ENCODE results near the gene TMEFF1.
"Not testable (repeated sequence)": the region's sequence is repeated elsewhere in the genome, so short reads cannot be mapped to it uniquely, and the experiment has no call there.

TMEFF1 gene

GRCh38 chr9:100498592-100498991, 25.6 kb downstream of the TMEFF1 start:
- no peak for DNase-seq

DNA sequence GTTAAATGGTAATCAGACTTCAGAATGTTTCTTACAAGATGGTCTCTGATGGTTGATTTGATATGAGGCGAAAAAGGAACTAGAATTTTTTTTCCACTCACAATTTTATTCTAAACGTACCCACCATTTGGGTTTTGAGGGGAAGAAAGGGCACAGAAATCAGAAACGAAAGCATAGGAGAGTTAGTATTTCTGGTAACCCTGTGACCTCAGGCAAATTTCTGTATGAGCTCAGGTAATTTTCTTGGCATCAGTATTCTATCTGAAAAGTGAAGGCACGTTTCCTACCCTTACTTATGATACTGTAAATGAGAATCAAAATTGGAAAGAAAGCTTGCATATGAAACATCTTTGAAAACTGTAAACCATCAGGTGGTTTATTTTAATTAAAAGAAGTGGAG, 26.5 kb downstream of the TMEFF1 start:
- DNase-seq = no peak

GRCh38 chr9:100499866-100500265, 26.9 kb downstream of the TMEFF1 start:
- DNase-seq = no peak

GRCh38 chr9:100505564-100506159, 32.7 kb downstream of the TMEFF1 start:
- peak; percentile 15 for DNase-seq

- not testable (repeated sequence) for DNase-seq
Observed at GRCh38 chr9:100507350-100507749, 34.4 kb downstream of the TMEFF1 start.

DNA sequence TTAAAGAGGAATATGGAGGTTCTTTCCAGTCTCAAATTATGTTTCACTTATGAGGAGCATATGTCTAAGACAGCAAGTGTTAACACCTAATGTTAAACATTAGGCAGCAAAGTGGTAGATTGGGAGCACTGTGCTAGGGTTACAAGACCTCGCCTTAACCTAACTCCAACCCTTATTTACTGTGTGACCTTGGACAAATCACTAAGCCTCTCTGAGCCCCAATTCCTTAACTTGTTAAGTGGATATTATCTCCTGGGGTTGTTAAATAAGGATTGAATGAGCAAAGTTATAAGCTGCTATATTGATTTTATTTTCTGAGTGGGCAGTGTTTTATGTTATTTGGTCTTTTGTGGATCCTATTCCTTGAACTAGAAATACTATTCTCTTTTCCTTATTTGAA, 38.3 kb downstream of the TMEFF1 start:
- DNase-seq = no peak

DNA sequence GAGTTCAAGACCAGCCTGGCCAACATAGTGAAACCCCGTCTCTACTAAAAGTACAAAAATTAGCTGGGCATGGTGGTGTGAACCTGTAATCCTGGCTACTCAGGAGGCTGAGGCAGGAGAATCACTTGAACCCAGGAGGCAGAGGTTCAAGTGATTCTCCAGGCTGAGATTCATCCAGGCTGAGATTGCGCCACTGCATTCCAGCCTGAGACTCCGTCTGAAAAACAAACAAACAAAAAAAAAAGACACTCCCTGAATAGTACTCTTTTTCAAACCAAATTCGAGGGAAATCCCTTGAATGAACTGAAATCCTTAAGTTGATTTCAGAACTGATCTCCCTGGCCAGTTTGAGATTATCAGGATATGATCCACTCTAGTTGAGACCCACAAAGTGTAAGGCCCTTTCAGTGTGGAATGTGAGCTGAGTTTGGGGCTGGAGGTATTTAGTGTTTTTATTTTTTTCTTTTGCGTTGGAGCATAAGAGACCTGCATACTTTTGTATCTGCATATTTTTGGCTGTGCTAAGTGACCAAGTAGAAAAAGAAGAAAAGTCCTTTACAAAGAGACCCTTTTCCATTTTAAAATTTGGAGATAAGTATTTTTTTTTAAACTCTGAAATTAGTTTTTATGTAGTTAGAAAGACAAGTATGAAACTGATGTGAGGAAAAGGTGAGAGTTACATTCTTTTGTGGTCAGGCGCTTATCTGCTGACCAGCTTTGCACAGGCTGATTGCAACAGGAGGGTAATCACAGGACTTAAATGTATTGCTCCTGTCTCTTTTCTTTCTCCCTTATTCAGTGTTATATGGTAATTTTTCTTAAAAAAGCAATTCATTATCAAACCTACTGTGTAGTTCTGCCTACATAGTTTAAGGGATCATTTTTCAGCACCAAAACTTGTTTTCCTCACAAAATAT, 42.9 kb downstream of the TMEFF1 start:
- DNase-seq = no peak

GRCh38 chr9:100521282-100521681, 48.3 kb downstream of the TMEFF1 start:
- no peak for DNase-seq

DNA sequence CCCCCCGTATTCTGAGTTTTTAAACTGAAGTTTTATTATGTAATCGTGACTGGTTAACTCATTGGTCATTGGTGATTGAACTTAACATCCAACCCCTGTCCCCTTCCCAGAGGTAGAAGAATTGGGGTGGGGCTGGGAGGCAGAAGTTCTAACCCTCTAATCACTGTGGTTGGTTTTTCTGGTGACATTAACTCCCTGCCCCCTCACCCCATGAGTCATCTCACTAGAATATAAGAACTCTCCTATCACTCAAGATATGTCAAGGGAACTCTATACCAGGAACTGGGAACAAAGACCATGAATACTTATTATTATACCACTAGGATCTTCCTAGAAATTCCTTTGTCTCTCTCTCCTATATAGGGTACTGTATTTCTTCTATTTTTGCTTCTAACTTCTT, 52.6 kb downstream of the TMEFF1 start:
- DNase-seq = no peak

DNA sequence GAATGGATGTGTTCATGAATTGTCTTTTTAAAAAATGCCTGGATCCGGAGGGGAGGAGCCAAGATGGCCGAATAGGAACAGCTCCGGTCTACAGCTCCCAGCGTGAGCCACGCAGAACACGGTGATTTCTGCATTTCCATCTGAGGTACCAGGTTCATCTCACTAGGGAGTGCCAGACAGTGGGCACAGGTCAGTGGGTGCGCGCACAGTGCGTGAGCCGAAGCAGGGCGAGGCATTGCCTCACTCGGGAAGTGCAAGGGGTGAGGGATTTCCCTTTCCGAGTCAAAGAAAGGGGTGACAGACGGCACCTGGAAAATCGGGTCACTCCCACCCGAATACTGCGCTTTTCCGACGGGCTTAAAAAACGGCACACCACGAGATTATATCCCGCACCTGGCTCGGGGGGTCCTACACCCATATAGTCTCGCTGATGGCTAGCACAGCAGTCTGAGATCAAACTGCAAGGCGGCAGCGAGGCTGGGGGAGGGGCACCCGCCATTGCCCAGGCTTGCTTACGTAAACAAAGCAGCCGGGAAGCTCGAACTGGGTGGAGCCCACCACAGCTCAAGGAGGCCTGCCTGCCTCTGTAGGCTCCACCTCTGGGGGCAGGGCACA, 54.3 kb downstream of the TMEFF1 start:
- DNase-seq = not testable (repeated sequence)

DNA sequence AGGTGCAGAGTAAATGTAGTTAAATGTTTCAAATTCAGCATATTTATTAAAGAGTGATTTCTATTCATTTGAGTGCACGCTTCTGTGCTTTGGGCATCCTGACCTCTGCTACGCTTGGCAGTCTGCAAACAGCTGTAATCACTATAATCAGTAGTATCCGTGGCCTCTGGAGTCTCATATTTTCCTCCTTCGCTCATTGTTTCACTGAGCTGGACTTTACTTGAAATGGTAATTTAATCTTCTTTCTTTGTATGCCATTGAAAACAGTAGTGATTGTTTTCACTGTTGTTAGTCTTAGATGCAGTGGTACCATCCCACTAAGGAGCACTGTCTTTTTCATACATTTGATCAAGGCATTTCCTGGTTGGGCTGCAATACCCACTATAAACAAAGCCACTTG, 61.5 kb downstream of the TMEFF1 start:
- DNase-seq = no peak

DNA sequence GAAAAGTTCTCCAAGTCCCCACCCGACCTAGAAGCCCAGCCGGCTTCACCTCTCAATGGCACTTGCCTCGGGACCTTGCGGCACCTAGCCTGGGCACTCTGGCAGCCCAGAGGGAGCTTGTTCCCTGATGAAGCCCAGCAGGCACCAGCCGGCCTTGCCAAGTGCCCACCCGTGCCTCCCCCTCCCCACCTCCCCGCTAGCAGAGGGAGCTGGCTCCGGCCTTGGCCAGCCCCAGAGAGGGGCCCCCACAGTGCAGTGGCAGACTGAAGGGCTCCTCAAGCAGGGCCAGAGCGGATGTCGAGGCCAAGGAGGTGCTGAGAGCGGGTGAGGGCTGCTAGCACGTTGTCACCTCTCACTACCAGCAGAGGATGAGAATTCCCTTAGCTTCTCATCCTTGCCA, 67.4 kb downstream of the TMEFF1 start:
- no peak for DNase-seq

DNA sequence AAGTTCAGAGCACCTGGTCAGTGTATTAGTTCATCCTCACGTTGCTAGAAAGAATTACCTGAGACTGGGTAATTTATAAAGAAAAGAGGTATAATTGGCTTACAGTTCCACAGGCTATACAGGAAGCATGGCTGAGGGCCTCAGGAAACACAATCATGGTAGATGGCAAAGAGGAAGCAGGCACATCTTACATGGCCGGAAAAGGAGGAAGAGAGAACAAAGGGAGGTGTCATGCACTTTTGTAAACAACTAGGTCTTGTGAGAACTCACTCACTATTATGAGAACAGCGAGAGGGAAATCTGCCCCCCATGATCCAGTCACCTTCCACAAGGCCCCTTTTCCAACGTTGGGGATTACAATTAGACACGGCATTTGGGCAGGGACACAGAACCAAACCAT, 76.1 kb downstream of the TMEFF1 start:
- DNase-seq = no peak

DNA sequence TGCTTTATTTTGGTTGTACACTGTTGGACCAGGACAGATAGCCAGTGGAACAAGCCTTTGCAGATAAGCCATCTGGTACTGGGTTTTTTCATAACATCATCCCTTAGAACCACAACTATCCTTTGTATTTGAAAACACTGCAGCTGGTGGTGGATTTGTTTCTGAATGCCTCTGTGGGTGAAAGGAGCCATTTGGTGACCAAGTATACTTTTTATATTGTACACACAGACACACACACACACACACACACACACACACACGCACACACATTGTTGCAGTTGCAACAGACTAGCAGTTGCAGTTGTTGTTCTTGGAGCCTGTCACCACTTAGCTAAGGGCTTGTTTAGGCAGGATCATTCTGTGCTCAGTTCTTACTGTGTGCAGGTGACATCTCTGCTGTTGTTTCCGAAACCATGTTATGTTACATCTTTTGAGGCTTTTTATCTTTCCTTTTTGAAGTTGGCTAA, 82.0 kb downstream of the TMEFF1 start:
- DNase-seq = no peak

GRCh38 chr9:100555471-100555870, 82.5 kb downstream of the TMEFF1 start:
- no peak for DNase-seq

- no peak for DNase-seq
Observed at GRCh38 chr9:100557053-100557452, 84.1 kb downstream of the TMEFF1 start.

DNA sequence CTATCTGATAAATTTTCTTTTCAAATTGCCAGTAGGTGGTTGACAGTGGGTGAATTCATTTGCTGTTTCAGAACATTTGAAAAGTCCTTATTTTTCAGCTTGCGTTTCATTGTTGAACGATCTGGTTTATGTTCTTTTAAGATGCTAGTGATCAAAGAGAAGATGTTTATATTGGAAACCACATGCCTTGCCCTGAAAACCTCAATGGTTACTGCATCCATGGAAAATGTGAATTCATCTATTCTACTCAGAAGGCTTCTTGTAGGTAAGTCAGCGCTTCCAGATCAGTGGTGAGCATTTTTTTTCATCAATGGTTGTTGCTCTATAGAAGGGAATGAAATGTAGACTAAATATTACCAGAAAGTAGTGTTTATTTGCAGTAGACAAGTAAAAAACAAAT, 88.3 kb downstream of the TMEFF1 start:
- no peak for DNase-seq

DNA sequence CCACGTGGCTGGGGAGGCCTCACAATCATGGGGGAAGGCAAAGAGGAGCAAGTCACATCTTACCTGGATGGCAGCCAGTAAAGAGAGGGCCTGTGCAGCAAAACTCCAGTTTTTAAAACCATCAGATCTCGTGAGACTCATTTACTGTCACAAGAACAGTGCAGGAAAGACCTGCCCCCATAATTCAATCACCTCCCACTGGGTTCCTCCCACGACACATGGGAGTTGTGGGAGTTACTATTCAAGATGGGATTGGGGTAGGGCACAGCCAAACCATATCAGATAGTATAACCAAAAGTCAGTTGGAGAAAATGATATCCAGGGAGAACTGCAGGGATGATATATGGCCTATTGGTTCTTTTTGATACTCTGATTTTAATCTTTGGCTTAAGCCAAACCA, 94.9 kb downstream of the TMEFF1 start:
- DNase-seq = no peak

DNA sequence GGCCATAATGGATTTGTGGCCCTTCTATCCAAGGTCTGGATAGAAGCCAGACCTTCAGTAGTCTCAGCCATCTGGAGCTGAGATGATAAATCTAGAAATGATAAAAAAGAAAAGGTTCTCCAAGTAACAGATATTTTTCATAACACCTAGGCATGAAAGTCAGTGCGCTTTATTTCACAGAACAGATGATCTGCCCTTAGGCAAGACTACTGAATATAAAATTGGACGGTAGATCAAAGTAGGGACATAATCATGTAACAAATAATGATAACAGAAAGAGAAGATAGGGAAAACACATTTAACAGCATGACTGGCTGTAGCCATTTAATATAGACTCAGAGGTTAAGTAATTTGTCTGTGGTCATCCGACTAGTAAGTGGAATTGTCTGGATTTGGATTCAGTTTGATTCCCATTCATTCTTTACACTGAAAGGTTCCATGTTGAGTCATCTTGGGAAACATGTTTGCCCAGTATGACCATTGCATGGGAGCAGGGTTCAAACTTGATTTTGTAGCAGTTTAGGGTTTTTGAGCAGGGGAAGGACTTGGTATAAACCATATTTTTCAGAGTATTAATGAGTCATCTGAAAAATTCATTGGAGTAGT, 100.8 kb downstream of the TMEFF1 start:
- no peak for DNase-seq

- no peak for DNase-seq
Observed at GRCh38 chr9:100575006-100575405, 102.1 kb downstream of the TMEFF1 start.

DNA sequence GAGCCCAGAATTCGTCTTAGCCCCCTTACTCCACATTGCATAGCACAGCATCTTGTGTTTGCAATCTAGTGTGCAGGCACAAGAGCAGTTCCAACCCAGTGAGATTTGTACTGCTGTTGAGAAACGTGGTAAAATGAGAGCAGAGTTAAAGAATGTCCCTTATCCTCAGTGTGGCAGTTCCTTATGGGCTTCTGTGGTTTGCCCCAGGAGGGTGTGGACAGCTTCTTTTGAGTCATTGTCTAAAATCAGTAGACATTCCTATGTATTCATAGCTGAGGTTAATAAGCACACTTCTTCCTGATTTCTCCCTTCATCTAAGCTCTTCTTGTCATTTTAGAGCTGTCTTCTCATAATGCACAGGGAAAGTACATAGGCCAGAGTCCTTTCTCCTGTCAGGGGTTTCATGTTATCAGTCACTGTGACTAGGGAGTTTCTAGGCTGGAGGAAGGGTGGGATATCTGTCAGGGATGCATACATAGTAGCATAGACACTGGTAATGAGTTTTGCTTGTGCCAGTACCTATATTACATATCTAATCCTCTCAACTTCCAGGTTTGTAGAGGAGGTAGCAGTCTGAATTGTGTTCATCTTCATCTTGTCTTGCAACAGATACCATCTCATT, 102.9 kb downstream of the TMEFF1 start:
- no peak for DNase-seq

GRCh38 chr9:100577776-100578448, 105.0 kb downstream of the TMEFF1 start, which contains the start of gene CAVIN4:
CAVIN4 (plus strand) TSS chr9:100578079; CDS start chr9:100578144, 65 bp downstream.
- no peak for DNase-seq

Measured in NCI-H1694 (cell line).